Endothelial cell of umbilical vein (primary cell): ENCODE data around the gene ARHGEF12.

Experiments used
- CTCF ChIP-seq, 2 donors: IDR thresholded peaks; 1 replicate in 1 of 2; 2 replicates in 1 of 2; pipeline ENCODE4 v1.5.1; 2011; ENCODE audit warnings: low read length in 2 of 2, mild to moderate bottlenecking in 2 of 2, moderate library complexity in 2 of 2, control low read depth in 1 of 2, inconsistent platforms in 1 of 2, low read depth in 1 of 2; ENCODE audit not compliant: insufficient read depth in 1 of 2; ENCODE audit errors: extremely low read depth in 1 of 2
- EZH2 ChIP-seq: IDR thresholded peaks from 2 replicates; pipeline ENCODE4 v1.6.1; 2012; ENCODE audit warnings: borderline replicate concordance, low read depth, mild to moderate bottlenecking, moderate library complexity, low read length, inconsistent platforms; ENCODE audit not compliant: severe bottlenecking
- FOS ChIP-seq: IDR thresholded peaks from 2 replicates; pipeline ENCODE4 v1.6.1; 2011; ENCODE audit warnings: mild to moderate bottlenecking, low read length, moderate library complexity, borderline replicate concordance; ENCODE audit not compliant: insufficient read depth
- GATA2 ChIP-seq: IDR thresholded peaks from 2 replicates; pipeline ENCODE4 v1.7.0; 2011; ENCODE audit warnings: low read depth, mild to moderate bottlenecking, moderate library complexity, mixed read lengths, low read length; ENCODE audit not compliant: insufficient read length, insufficient read depth
- JUN ChIP-seq: IDR thresholded peaks from 2 replicates; pipeline ENCODE4 v1.6.1; 2011; ENCODE audit warnings: borderline replicate concordance, low read depth; ENCODE audit not compliant: insufficient read length, insufficient read depth
- MAX ChIP-seq: IDR thresholded peaks from 2 replicates; pipeline ENCODE4 v1.6.1; 2011; ENCODE audit not compliant: insufficient read depth, insufficient read length
- MYC ChIP-seq: IDR thresholded peaks from one replicate; pipeline ENCODE4 v1.6.1; 2011; ENCODE audit warnings: mild to moderate bottlenecking, low read depth, low read length
- POLR2A ChIP-seq: IDR thresholded peaks from 2 replicates; pipeline ENCODE4 v1.6.1; 2012; ENCODE audit warnings: low read depth, mild to moderate bottlenecking, control low read depth, low read length
- POLR2AphosphoS5 ChIP-seq: IDR thresholded peaks from 2 replicates; pipeline ENCODE4 v1.6.1; 2012; ENCODE audit warnings: low read depth, mild to moderate bottlenecking, control low read depth, low read length, moderate library complexity; ENCODE audit not compliant: insufficient read depth

- no peak for TF ChIP-seq MAX
- TF ChIP-seq POLR2AphosphoS5 = no peak
- TF ChIP-seq CTCF (IDR thresholded peaks at IDR 0.05; ENCODE audit: extremely low read depth in 1 of 2, insufficient read depth in 1 of 2, low read depth in 1 of 2, low read length in 2 of 2) = no peak
- TF ChIP-seq POLR2A = no peak
- TF ChIP-seq EZH2 = no peak
- no peak for TF ChIP-seq GATA2
- TF ChIP-seq MYC = no peak
- no peak for TF ChIP-seq JUN
- TF ChIP-seq FOS = no peak
Measured at GRCh38 chr11:120398132-120398531, 61.9 kb downstream of the ARHGEF12 start.
